Left ventricle myocardium inferior (tissue), 1 donor: ENCODE results near the gene REEP5. TPM values are rescaled to one million over a fixed set of nuclear protein-coding genes. Genes with fewer than 3 reads are reported as not detected.

Experiments
- DNase-seq: peaks from one replicate; pipeline ENCODE4 v3.0.0-alpha.2; 2020
- H3K27ac ChIP-seq: fragments of 200-600 bp; replicated peaks from 2 replicates; pipeline ENCODE4 v1.8.0; 2021
- H3K27me3 ChIP-seq: fragments of 200-600 bp; 2 replicates; pipeline ENCODE4 v1.8.0; 2021; ENCODE audit warnings: low read depth
- H3K36me3 ChIP-seq: fragments of 200-600 bp; 2 replicates; pipeline ENCODE4 v1.8.0; 2021
- H3K4me1 ChIP-seq: fragments of 200-600 bp; 2 replicates; pipeline ENCODE4 v1.8.0; 2021
- H3K4me3 ChIP-seq: fragments of 200-600 bp; 2 replicates; pipeline ENCODE4 v1.8.0; 2021; ENCODE audit warnings: mild to moderate bottlenecking, moderate library complexity
- H3K9me3 ChIP-seq: fragments of 200-600 bp; replicated peaks from 2 replicates; pipeline ENCODE4 v1.8.0; 2021
- CTCF ChIP-seq: fragments of 200-600 bp; IDR thresholded peaks from 2 replicates; pipeline ENCODE4 v1.8.0; 2021; ENCODE audit warnings: antibody characterized with exemption, mild to moderate bottlenecking, borderline replicate concordance
- intact Hi-C: fragments of 100-400 bp; cut with micrococcal nuclease; formaldehyde crosslinking; loops from one replicate; pipeline ENCODE4 v1.11.0; 2022
- total RNA-seq: library from RNA; stranded (reverse); fragmentation: NEBNext Ultra II Directional; extraction: Animal tissue kit (Norgen Biotek cat#: 25700); gene quantifications from one replicate; pipeline ENCODE4 v1.2.1, GENCODE V29; 2021
- donor health status: DM: no; HTN: yes; CAD: no; lungs with severe emphysema.

REEP5 gene
- total RNA-seq, 1 donor from 2014 or later = 137 TPM

- Histone ChIP-seq H3K27ac (no peak overlapping the region), H3K9me3 (no peaks in the 10 kb centered on the region), H3K4me3 (no peak overlapping the region), H3K36me3 (peaks cover 66% of the 10 kb centered on the region), H3K27me3 (no peaks in the 10 kb centered on the region), H3K4me1 (no peaks in the 10 kb centered on the region)
- intact Hi-C loops = loop anchor here (10.0 kb wide), 2 partner anchors 45 to 105 kb away; partner anchors contain the start of gene DCP2
- DNase-seq = no peak
- no peak for TF ChIP-seq CTCF
These were observed 52.1 kb downstream of the REEP5 start for GRCh38 chr5:112869948-112870347.

- Histone ChIP-seq H3K36me3 (peaks cover 83% of the 10 kb centered on the region), H3K9me3 (no peaks in the 10 kb centered on the region), H3K27me3 (no peaks in the 10 kb centered on the region), H3K4me1 (peaks cover 19% of the 10 kb centered on the region), H3K4me3 (no peak overlapping the region), H3K27ac (no peak overlapping the region)
- TF ChIP-seq CTCF = no peak
- DNase-seq = no peak
- intact Hi-C loops = loop anchor here (10.0 kb wide), 2 partner anchors 47 to 107 kb away; partner anchors contain the start of gene DCP2
These were observed 54.6 kb downstream of the REEP5 start for GRCh38 chr5:112867411-112867810.

GRCh38 chr5:112866739-112867138, 55.3 kb downstream of the REEP5 start:
- H3K27me3 ChIP-seq = no peaks in the 10 kb centered on the region
- intact Hi-C loops = loop anchor here (10.0 kb wide), 2 partner anchors 48 to 108 kb away; partner anchors contain the start of gene DCP2
- no peak overlapping the region for H3K27ac ChIP-seq
- TF ChIP-seq CTCF = no peak
- no peak overlapping the region for H3K4me3 ChIP-seq
- no peak for DNase-seq
- peaks cover 83% of the 10 kb centered on the region for H3K36me3 ChIP-seq
- peaks cover 26% of the 10 kb centered on the region for H3K4me1 ChIP-seq
- no peaks in the 10 kb centered on the region for H3K9me3 ChIP-seq

GRCh38 chr5:112865128-112865527, 56.9 kb downstream of the REEP5 start:
- Histone ChIP-seq H3K27ac (no peak overlapping the region), H3K9me3 (no peaks in the 10 kb centered on the region), H3K36me3 (peaks cover 75% of the 10 kb centered on the region), H3K4me1 (peaks cover 40% of the 10 kb centered on the region), H3K27me3 (no peaks in the 10 kb centered on the region), H3K4me3 (no peak overlapping the region)
- no peak for DNase-seq
- no peak for TF ChIP-seq CTCF
- intact Hi-C loops = loop anchor here (10.0 kb wide), 2 partner anchors 50 to 110 kb away; partner anchors contain the start of gene DCP2

- H3K27me3 ChIP-seq = no peaks in the 10 kb centered on the region
- no peak for DNase-seq
- intact Hi-C loops = loop anchor here (10.0 kb wide), 2 partner anchors 51 to 111 kb away; partner anchors contain the start of gene DCP2
- no peaks in the 10 kb centered on the region for H3K9me3 ChIP-seq
- no peak overlapping the region for H3K4me3 ChIP-seq
- H3K4me1 ChIP-seq = peaks cover 40% of the 10 kb centered on the region
- no peak overlapping the region for H3K27ac ChIP-seq
- peaks cover 59% of the 10 kb centered on the region for H3K36me3 ChIP-seq
- TF ChIP-seq CTCF = no peak
These were observed 58.5 kb downstream of the REEP5 start for GRCh38 chr5:112863549-112863948.
